Activated CD4-positive, alpha-beta T cell treated with anti-CD3 and anti-CD28 coated beads, Interleukin-2, amount 50 U/mL, for 24 hours (primary cell): Measurements from ENCODE around the gene KCNIP1.

Source experiments
- DNase-seq, 2 donors: peaks; one replicate each; pipeline ENCODE4 v3.0.0-alpha.2; 2020; ENCODE audit warnings: low read depth in 1 of 2, low spot score in 1 of 2

The KCNIP1 gene

DNA sequence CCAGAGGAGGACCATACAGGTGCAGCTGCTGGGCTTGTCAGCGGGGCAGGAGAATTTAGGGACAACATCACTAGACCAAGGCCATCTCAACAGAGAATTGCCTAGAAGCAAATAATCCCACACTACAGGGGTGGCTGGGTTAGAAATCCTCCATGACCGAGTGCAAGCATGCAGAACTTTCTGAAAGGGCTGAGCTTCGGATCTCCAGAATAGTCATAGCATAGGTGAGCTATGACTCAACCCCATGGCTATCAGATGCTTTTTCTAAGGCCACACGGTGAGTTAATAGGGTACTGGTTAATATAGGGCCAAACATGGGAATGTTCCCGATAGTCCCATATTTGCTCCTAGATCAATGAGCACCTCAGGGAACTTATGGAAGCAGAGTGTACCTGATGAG lies 4.2 kb downstream of the KCNIP1 start:
- DNase-seq = no peak

DNA sequence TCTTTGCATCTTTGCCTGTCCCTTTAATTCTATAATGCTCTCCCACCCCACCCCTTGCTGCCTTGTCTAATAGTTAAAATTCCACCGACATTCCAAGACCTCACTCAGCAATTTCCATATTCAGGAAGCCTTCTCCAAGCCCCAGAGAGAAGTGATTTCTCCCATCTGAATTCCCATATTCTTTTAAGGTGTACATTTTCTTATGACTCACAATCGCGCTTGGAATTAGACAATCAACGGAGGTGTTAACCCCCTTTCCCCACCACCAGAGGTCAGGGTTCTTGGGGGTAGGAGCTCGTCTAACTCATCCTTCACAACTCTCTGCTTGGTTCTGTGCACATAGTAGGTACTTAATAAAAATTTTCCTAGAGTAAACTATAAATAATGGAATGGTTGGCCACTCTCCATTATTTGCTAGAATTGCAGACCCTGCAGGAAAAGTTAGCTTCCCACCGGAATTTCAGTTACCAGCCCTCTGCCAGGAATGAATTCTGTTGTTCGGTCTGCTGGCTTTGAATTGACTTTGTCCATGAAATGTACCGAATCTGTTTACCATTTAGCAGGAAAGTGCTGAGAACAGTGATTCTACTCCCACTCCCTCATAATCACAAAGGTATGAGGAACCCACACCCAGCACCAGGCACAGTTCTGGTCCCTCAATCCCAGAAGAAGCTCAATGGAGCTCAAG lies 5.0 kb downstream of the KCNIP1 start:
- no peak for DNase-seq

DNA sequence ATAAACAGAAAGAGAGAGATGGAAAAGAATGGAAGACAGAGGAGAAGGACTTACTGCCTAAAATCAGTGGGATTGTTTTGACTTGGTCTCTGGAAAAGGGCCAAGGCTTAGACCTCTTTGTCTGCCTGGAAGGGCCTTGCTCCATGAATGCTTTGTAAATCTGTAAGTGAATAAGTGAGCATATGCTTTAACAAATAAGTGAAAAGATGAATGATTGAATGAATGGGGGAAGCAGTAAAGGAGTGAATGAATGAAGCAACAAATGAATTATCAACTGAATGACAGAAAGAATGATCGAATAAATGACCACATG lies 5.5 kb downstream of the KCNIP1 start:
- DNase-seq = no peak

DNA sequence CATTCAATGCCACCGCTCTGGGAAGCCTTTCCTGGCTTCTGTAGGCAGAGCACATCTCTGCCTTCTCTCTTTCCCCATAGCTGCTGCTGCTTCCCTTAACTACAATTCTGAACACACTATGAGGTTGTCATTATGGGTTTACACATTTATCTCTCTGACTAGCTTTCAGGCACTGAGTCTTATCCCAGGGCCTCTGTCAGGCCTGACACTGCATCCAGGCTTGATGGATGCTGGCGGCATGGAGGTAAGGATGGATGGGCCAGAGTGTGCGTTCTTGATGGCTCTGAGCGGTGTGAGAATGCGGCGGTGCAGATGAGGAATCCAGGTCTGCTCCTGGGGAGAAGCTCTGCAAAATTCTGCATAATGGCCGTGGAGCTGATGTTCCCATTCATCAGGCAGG lies 6.3 kb downstream of the KCNIP1 start:
- DNase-seq = no peak

DNA sequence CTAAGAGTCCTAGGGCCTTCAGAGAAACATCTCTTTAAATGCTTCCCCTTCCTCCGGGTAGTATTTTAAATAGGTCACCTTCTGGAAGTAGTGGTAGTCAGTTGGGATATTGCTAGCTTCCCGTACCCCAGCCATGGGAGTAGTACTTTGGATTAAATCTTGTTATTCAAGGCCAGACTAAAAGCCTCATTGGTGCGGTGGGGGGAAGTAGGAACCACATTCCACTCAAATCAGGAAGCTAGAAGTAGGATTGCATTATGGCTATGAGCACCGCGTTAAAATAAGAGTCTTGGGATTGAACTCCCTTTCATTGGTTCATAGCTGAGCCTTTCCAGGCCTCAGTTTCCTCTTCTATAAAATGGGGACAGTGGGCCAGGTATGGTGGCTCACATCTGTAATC lies 6.7 kb downstream of the KCNIP1 start:
- no peak for DNase-seq

DNA sequence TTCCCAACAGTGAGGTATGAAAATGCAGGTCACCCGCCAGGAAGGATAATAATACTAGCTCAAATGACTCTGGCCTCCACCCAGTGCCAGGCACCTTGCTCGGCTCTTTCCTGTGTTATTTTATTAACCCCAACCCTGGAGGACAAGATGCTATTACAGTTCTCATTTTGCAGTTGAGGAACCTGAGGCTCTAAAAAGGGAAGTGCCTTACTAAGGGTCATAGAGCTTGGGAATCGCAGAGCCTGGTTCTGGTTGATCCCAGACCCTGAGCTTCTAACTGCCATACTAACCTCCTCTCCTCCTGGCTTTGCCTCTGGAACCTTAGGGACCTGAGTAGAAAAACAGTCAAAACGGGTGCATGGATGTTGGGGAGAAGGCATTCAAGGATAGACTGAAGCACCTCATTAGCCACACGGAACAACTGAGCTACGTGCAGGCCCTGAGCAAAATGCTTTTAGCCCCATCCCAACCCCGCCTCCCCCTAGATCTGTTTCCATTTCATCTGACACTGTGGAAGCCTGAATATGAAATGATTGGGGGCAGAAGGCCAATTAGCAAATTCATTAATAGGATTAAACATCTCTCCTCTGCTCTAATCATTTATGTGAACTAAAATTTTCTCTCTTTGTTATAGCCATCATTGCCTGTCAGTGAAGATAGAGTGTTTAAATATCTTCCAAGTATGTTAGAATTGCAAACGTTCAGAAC lies 7.9 kb downstream of the KCNIP1 start:
- no peak for DNase-seq

DNA sequence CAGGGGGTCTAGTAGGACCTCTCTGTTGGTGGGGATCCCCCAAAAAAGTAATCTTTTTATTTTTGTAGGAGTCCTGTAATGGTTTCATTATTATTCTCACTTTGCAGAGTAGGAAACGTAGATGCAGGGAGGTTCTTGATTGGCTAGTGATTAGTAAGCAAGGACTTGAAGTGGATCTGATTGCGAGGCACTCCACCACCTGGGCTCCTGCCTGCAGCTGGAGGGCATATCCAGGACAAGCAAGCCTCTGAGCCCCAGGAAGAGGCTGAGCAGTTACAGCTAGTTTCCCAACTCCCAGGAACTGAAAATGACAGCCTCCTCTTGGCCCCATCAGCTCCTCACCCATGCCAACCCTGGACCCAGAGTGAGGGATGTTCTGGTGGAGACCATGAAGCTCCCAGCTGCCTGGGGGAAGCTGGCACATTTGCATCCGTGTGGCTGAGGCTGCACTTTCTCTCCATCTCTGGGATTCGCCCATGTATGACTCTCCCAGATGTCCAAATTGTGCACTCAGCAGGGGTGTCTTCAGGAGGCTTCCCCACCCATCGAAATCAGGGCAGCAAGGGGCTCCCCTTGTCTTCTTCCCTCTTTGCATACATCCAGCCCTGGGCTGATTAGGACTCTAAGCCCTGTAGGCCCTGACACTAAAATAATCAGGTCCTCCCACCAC lies 10.2 kb downstream of the KCNIP1 start:
- DNase-seq = no peak

DNA sequence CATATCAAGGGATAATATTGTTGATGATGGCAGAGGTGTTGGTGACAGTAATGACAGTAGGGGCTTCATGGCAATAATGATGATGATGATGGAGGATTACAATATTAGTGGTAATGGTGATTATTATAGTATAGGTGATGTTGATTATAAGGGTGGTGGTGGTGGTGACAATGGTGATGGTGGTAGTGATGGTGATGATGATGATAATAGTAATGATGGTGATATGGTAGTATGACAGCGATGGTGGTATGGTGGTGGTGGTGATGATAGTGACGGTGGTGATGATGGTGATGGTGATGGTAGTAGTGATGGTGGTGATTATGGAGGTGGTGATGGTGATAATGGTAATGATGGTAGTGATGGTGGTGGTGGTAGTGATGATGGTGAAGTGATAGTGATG lies 13.6 kb downstream of the KCNIP1 start:
- DNase-seq = no peak

DNA sequence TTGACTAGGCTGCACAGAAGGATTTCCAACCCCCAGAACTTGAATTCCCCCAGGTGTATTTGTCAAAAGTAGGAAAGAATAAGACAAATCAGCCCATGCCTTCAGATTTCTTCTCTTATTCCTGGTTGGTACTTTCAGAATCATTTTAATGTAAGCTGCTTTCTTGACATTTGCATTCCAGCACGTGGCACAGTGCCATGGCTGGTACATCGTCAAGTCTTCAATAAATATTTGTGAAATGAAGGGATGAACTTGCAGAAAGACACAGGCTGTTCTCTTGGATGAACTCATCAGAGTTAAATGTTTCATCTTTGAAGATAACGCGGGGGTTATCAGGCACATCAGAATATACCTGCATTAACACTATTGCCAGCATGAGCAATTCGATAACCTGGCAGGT lies 14.5 kb downstream of the KCNIP1 start:
- no peak for DNase-seq

DNA sequence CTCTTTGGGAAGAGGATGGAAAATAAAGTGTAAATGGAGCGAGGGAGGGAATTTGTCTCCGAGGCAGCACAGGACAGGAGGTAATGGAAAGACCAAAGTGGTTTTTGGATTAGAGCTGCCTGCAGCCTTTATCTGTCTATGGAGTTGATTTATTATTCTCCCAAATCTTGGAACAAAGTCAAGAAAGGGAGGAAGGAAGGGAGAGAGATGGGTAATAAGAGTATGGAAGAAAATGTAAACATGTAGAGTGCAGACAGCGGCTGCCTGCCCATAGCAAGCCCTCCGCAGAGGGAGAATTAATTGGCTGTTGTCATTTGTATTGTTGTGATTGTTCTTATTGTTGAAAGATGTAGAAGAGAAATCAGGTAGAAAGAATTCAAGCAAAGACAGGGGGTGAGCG lies 15.7 kb downstream of the KCNIP1 start:
- DNase-seq = no peak

DNA sequence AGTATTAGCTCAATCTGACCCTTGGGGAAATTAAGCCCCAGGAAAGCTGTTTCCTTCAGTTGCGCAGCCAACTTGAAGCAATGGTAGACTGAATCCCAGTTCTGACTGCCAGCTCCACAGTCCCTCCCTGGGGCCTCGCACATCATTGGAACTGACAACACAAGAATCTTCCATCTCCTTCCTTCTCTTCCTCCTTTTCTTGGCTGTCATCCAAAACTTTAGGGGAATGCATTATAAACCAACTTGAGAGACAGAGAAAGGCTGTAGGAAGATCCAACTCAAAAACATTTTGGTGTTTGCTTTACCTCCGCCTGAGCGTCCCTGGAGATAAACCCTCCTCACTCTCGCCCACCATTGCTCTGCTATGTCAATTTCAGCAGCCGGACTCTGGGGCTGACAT lies 16.6 kb downstream of the KCNIP1 start:
- no peak for DNase-seq

DNA sequence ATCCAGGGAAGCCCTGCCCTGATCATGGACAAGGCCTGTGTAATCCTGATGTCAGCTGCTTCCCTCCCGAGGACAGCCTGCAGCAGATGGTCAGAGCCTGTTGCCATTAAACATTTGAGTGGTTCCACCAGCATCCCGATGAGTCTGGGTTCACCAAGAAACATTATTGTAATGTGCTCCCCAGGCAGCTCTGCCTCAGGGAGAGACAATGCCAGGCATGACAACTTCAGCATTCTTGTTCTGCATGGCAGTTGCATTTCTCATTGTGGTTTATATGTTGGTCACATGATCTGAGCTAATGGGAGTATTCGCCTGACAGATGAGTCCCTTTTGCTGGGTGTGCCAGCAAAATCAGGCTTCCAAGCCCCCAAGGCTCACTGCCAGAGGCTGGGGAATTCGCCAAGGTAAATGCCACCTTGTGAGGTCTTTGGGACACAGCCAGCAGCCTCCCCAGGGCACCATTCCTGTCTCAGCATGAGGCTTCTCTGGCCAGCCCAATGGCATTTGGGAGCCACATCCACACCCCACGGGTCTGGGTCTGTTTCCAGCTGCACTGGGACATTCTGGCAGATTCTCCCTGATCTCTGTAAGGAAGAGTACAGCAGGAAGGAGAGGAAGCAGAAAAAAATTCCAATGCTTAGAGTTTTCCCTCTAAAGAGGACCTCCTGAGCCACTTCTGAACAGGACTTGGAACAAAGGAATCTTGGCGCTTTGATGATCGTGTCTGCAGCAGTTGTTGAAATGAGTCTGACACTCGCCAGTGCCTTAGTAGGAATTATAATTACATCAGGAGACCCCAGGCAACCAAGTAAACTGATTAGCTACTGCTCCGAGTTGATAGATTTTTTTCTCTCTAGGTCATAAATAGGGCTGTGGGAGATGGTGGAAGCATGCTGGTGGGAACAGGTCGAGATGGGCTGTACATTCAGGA lies 18.7 kb downstream of the KCNIP1 start:
- no peak for DNase-seq

DNA sequence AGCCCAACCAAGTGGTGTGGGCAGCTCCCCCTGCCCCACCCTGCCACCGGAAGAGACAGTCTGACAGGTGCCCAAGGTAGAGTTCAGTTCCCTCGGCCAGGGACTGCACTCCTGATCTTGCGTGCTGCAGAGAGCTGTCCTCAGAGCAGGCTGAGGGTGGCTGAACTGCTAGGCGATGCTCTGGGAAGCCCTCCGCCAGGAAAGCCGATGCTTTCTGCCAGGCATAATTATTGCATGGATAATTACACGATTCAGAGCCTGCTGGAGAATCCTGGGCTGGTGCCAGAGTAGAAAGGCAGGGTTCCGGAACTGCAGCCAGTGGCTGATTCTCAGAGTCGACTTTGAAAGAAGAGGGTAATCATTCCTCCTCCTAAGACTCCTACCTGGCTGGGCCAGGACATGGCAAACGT lies 19.3 kb downstream of the KCNIP1 start:
- no peak for DNase-seq

DNA sequence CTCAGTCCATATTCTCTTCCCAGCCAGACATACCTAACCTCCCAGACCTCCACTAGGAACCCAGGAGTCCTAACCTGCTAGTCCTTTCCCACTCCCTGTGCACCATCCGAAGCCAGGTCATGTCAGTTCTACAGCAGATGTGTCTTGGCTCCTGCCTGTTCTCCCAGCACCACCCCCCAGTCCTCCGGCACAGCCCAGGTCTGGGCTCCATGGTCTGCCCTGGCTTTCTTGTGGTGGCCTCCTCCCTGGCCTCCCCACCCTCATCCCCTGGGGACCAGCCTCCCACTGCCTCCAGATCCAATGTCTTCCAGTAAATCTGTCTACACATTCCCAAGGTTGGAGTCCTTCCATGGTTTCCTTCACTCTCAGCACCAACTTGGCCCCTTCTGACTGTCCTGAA lies 20.0 kb downstream of the KCNIP1 start:
- no peak for DNase-seq

DNA sequence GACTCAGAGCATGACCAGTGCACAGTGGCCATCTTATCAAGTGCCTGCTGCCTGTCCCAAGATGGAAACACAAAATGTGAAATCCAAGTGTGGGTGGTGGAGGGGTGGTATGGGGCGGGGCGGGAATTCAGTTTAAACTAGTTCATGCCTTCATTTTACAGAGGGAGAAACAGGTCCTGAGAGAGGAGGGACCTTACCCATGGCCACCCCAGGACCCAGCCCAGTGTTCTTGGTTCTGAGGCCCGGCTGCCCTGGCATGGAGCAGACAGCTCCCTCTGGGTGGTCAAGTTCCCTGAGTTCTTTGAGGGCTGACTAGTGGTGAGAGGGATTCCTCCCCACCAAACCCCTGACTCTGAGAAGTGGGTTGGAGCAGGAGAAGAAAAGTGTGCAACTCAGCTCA lies 20.8 kb downstream of the KCNIP1 start:
- DNase-seq = no peak

DNA sequence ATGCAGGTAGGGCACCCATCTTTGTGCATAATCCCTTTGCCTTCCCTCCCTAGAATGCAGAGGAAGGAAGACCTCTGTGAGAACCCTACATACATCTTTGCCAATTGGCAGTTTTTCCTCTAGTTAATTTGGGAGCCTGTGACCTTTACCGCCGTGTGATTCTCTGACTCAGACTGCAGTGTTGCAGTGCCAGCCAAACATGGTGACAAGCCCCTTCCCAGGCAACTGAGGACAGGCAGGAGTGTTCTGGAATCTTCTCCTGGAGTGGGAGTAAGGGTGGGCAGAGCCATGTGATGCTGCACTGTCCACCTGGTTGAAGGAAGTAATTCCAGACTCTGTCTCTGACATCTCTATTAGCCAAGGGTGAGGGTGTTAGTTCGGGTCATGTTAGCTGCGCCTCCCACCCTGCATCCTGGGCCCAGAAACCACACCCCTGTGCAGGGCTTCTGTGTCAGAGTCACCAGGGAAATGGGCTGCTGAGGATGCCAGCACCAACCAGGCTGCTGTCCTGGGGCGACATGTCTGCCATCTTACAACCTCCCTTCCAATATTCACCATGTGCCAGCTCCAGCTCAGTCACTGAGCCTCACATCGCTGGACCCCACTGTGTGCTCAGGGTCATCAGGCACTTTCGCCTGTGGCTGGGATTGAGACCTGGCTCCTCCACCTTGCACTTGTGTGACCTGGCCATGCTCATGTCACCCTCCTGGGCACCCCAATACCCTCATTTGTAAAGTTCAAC lies 21.8 kb downstream of the KCNIP1 start:
- no peak for DNase-seq

DNA sequence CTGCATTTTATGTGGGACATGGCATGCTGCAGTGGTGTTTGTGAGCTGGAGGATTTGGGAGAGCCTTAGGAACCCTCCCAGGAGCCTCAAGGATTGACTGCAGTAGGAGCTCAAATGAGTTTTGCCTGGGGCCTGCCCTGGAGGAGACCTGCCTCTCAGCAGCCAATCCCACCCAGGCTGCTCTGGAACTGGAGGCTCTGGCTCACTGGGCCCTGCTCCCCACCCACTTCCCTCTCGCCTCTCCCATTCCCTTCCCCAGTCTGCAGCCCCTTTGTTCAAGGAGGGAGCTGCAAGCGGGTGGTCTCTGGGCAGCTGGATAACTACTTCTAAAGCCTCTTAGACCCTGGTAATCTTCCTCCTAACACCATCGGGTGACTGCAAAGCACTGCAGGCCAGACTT lies 24.2 kb downstream of the KCNIP1 start:
- no peak for DNase-seq

DNA sequence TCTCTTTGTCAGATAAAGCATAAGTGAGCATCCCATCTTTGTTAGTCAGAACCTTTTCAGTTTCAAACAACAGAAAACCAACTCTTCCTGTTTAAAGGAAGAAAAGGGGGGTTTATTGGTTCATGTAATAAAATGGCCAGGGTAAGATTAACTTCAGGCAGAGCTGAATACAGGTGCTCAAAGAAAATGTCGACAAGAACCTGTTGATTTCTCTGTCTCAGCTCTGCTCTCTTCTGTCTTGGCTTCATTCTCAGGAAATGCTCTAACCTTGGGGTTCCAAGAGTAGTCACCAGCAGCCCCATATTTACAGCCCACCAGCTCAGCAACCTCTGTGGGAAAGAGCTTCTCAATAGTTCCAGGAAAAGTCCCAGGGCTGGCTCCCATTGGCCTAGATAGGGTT lies 25.2 kb downstream of the KCNIP1 start:
- DNase-seq = no peak

DNA sequence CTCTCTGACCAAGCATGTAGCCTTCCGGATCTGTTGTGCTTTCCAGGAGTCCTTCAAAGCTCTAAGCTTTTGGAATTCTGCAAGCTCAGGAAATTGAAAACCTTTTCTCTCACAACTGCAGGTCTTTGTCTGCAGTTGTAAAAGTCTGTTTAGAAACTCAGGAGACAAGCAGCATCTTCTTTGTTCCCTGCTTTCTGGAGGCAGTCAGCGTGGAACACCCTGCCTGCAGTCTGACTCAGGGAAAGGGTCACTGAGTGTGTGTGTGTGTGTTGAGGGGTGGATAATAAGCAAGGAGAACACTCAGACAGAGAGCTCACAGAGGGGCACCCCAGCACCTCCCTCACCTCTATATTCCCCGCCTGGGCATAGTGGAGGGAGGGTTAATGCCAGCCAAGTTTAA lies 29.1 kb downstream of the KCNIP1 start:
- no peak for DNase-seq

DNA sequence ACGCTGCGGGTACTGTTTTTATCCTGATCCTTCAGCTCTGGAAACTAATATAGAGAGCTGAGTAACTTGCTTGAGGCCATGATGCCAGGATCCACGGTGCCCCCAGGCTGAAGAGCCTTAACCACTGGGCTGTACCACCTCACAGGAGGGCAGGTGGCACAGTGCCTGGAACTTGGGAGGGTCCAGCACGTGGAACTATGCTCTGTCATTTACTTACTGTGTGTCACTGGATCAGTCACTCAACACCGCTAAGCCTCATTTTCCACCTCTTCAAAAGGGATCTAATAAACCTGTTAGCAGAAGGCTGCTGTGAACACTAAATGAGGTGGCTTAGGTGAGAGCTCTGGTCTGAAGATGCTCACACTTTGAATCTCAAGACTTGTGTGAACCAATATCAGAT lies 29.6 kb downstream of the KCNIP1 start:
- DNase-seq = no peak

DNA sequence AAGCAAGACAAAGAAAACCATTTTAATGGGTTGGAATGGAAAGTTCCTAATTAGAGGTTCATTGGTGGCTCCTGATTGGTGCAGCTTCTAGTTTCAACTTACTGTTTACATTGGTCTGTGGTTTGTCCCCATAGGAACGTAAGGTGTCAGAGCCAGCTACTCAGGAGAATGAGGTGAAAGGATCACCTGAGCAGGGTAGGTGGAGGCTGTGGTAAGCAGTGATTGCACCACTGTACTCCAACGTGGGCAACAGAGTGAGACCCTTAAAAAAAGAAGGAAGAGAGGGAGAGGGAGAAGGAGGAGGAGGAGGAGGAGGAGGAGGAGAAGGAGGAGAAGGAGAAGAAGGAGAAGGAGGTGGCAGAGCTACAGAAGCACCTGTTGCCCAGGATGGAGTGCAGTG lies 30.4 kb downstream of the KCNIP1 start:
- DNase-seq = no peak
